HEK293 (cell line): Measurements from ENCODE around the gene TMEM207.

ENCODE experiments used
- CTCF ChIA-PET: fragments of 350-600 bp; formaldehyde crosslinking; extraction: SDS; loops from one replicate; lab custom pipeline; 2021; ENCODE audit warnings: antibody characterized with exemption; lab: Yijun Ruan, JAX
- POLR2A ChIA-PET: fragments of 300-600 bp; formaldehyde crosslinking; extraction: SDS; loops from one replicate; lab custom pipeline; 2020; ENCODE audit warnings: antibody characterized with exemption, inconsistent platforms; lab: Yijun Ruan, JAX
- H3K27ac ChIP-seq: fragments of 200-500 bp; sonication (Bioruptor generic); 2 replicates; pipeline ENCODE4 v1.5.1; 2014; ENCODE audit warnings: low read depth, low read length, control low read depth, inconsistent platforms; ENCODE audit errors: extremely low read depth
- H3K36me3 ChIP-seq, 2 experiments: fragments of 200-500 bp in 1 of 2; sonication (Bioruptor generic) in 1 of 2; 1 replicate in 1 of 2; 2 replicates in 1 of 2; pipeline ENCODE4 v1.5.1; 2014 to 2017; ENCODE audit warnings: inconsistent platforms in 2 of 2, low read length in 2 of 2; ENCODE audit not compliant: control insufficient read depth in 2 of 2, insufficient read depth in 1 of 2
- H3K4me1 ChIP-seq: fragments of 200-500 bp; sonication (Bioruptor generic); 2 replicates; pipeline ENCODE4 v1.5.1; 2014; ENCODE audit warnings: mild to moderate bottlenecking, low read length, inconsistent platforms; ENCODE audit not compliant: control insufficient read depth, insufficient read depth
- H3K4me3 ChIP-seq: 2 replicates; pipeline ENCODE4 v1.5.1; 2011; ENCODE audit warnings: low read depth, mild to moderate bottlenecking, control low read depth, low read length, moderate library complexity
- H3K9me3 ChIP-seq: fragments of 200-500 bp; sonication (Bioruptor generic); 2 replicates; pipeline ENCODE4 v1.5.1; 2014; ENCODE audit warnings: low read depth, low read length, inconsistent platforms; ENCODE audit not compliant: control insufficient read depth, insufficient read depth
- GLI4 ChIP-seq: fragments of 450-650 bp; formaldehyde crosslinking; IDR thresholded peaks from 2 replicates; pipeline ENCODE4 v1.5.1; 2016; ENCODE audit warnings: missing biosample characterization, missing genetic modification characterization
- OSR2 ChIP-seq: fragments of 450-650 bp; formaldehyde crosslinking; IDR thresholded peaks from 2 replicates; pipeline ENCODE4 v1.5.1; 2016; ENCODE audit warnings: missing biosample characterization, missing genetic modification characterization
- RBAK ChIP-seq: fragments of 450-650 bp; formaldehyde crosslinking; IDR thresholded peaks from 2 replicates; pipeline ENCODE4 v1.5.1; 2016; ENCODE audit warnings: missing biosample characterization, missing genetic modification characterization
- WT1 ChIP-seq: fragments of 450-650 bp; formaldehyde crosslinking; IDR thresholded peaks from 2 replicates; pipeline ENCODE4 v1.5.1; 2016; ENCODE audit warnings: missing biosample characterization, missing genetic modification characterization
- YY2 ChIP-seq: fragments of 450-650 bp; formaldehyde crosslinking; IDR thresholded peaks from 2 replicates; pipeline ENCODE4 v1.5.1; 2016; ENCODE audit warnings: missing biosample characterization, missing genetic modification characterization
- ZBTB21 ChIP-seq: fragments of 450-650 bp; formaldehyde crosslinking; IDR thresholded peaks from 2 replicates; pipeline ENCODE4 v1.5.1; 2017; ENCODE audit warnings: missing biosample characterization, missing genetic modification characterization
- ZNF10 ChIP-seq: fragments of 450-650 bp; formaldehyde crosslinking; IDR thresholded peaks from 2 replicates; pipeline ENCODE4 v1.5.1; 2017; ENCODE audit warnings: missing biosample characterization, missing genetic modification characterization
- ZNF121 ChIP-seq: fragments of 450-650 bp; formaldehyde crosslinking; IDR thresholded peaks from 2 replicates; pipeline ENCODE4 v1.5.1; 2016; ENCODE audit warnings: missing biosample characterization, missing genetic modification characterization
- ZNF133 ChIP-seq: fragments of 450-650 bp; formaldehyde crosslinking; IDR thresholded peaks from 2 replicates; pipeline ENCODE4 v1.5.1; 2016; ENCODE audit warnings: missing biosample characterization, missing genetic modification characterization
- ZNF146 ChIP-seq: fragments of 450-650 bp; formaldehyde crosslinking; IDR thresholded peaks from 2 replicates; pipeline ENCODE4 v1.5.1; 2016; ENCODE audit warnings: missing biosample characterization, missing genetic modification characterization
- ZNF2 ChIP-seq: fragments of 450-650 bp; formaldehyde crosslinking; IDR thresholded peaks from 2 replicates; pipeline ENCODE4 v1.5.1; 2016; ENCODE audit warnings: missing biosample characterization, missing genetic modification characterization
- ZNF274 ChIP-seq, 2 experiments: fragments of 200-500 bp in 1 of 2; fragments of 450-650 bp in 1 of 2; sonication (Bioruptor generic) in 1 of 2; formaldehyde crosslinking in 1 of 2; IDR thresholded peaks; 2 replicates each; pipeline versions ENCODE4 v1.5.1 to v1.6.1; 2014 to 2016; ENCODE audit warnings: borderline replicate concordance in 1 of 2, inconsistent platforms in 1 of 2, low read length in 1 of 2, missing biosample characterization in 1 of 2, missing genetic modification characterization in 1 of 2
- ZNF311 ChIP-seq: fragments of 450-650 bp; formaldehyde crosslinking; IDR thresholded peaks from 2 replicates; pipeline ENCODE4 v1.5.1; 2017; ENCODE audit warnings: missing biosample characterization, missing genetic modification characterization, borderline replicate concordance
- ZNF335 ChIP-seq: fragments of 450-650 bp; formaldehyde crosslinking; conservative IDR thresholded peaks from 2 replicates; pipeline ENCODE4 v1.5.1; 2016; ENCODE audit warnings: missing biosample characterization, missing genetic modification characterization
- ZNF391 ChIP-seq: fragments of 450-650 bp; formaldehyde crosslinking; IDR thresholded peaks from 2 replicates; pipeline ENCODE4 v1.5.1; 2016; ENCODE audit warnings: low read depth, missing biosample characterization, missing genetic modification characterization, borderline replicate concordance
- ZNF514 ChIP-seq: fragments of 450-650 bp; formaldehyde crosslinking; IDR thresholded peaks from 2 replicates; pipeline ENCODE4 v1.5.1; 2016; ENCODE audit warnings: missing biosample characterization, missing genetic modification characterization
- ZNF610 ChIP-seq: fragments of 450-650 bp; formaldehyde crosslinking; IDR thresholded peaks from 2 replicates; pipeline ENCODE4 v1.5.1; 2016; ENCODE audit warnings: missing biosample characterization, missing genetic modification characterization, borderline replicate concordance
- ZNF76 ChIP-seq: fragments of 450-650 bp; formaldehyde crosslinking; IDR thresholded peaks from 2 replicates; pipeline ENCODE4; 2016; ENCODE audit warnings: low read depth, missing biosample characterization, missing genetic modification characterization, borderline replicate concordance
- ZSCAN30 ChIP-seq: fragments of 450-650 bp; IDR thresholded peaks from 2 replicates; pipeline ENCODE4 v1.5.1; 2018; ENCODE audit warnings: missing biosample characterization, mild to moderate bottlenecking, missing genetic modification characterization, moderate library complexity
- TF ChIP-seq, protein P1 (sequence below): fragments of 450-650 bp; formaldehyde crosslinking; IDR thresholded peaks from 2 replicates; pipeline ENCODE4 v1.5.1; 2016; ENCODE audit warnings: missing biosample characterization, missing genetic modification characterization
- TF ChIP-seq, protein P2 (sequence below): fragments of 450-650 bp; formaldehyde crosslinking; IDR thresholded peaks from 2 replicates; pipeline ENCODE4 v1.5.1; 2016; ENCODE audit warnings: missing biosample characterization, missing genetic modification characterization
- TF ChIP-seq, protein P3 (sequence below): fragments of 450-650 bp; formaldehyde crosslinking; IDR thresholded peaks from 2 replicates; pipeline ENCODE4 v1.5.1; 2016; ENCODE audit warnings: missing biosample characterization, missing genetic modification characterization
- TF ChIP-seq, protein P4 (sequence below): fragments of 450-650 bp; formaldehyde crosslinking; IDR thresholded peaks from 2 replicates; pipeline ENCODE4 v1.5.1; 2016; ENCODE audit warnings: missing biosample characterization, missing genetic modification characterization
- TF ChIP-seq, protein P5 (sequence below): fragments of 450-650 bp; formaldehyde crosslinking; IDR thresholded peaks from 2 replicates; pipeline ENCODE4 v1.5.1; 2016; ENCODE audit warnings: missing biosample characterization, missing genetic modification characterization
- TF ChIP-seq, protein P6 (sequence below): fragments of 450-650 bp; formaldehyde crosslinking; IDR thresholded peaks from 2 replicates; pipeline ENCODE4 v1.5.1; 2016; ENCODE audit warnings: missing biosample characterization, missing genetic modification characterization
- TF ChIP-seq, protein P7 (sequence below): fragments of 450-650 bp; formaldehyde crosslinking; IDR thresholded peaks from 2 replicates; pipeline ENCODE4 v1.5.1; 2017; ENCODE audit warnings: missing biosample characterization, missing genetic modification characterization

Gene TMEM207

DNA sequence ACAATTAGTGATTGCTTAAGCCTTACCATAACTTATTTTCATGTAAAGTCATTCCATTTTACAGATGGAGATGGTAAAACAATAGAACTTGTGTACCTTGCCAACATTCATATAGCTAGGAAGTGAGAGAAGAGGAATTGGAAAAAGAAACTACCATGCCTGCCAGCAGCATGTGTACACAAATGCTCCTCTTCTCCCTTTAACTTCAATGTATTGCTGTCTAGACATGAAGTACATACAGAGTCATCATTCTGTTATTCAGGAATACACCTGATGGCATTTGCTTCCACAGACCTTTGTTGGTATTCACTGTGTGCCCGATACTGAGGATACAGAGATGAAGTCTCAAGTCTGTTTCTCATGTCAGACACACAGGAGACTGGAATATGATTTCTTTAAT, 7.1 kb upstream of the TMEM207 start:
- Histone ChIP-seq H3K36me3 (no peaks in the 10 kb centered on the region), H3K27ac (no peak overlapping the region), H3K4me1 (no peaks in the 10 kb centered on the region), H3K4me3 (no peak overlapping the region), H3K9me3 (no peaks in the 10 kb centered on the region)
- ChIA-PET POLR2A (no interaction called here), CTCF (interaction anchor here (0.6 kb wide), 1 partner anchor 246 kb away, joined by 6 read pairs; no protein-coding TSS in a partner anchor)
- TF ChIP-seq ZNF311 (tag by site-specific recombination), result no peak
- TF ChIP-seq ZBTB21 (tag by site-specific recombination), result no peak
- TF ChIP-seq ZNF76, result no peak
- TF ChIP-seq GLI4 (tag by site-specific recombination), result no peak
- TF ChIP-seq, protein P1, sequence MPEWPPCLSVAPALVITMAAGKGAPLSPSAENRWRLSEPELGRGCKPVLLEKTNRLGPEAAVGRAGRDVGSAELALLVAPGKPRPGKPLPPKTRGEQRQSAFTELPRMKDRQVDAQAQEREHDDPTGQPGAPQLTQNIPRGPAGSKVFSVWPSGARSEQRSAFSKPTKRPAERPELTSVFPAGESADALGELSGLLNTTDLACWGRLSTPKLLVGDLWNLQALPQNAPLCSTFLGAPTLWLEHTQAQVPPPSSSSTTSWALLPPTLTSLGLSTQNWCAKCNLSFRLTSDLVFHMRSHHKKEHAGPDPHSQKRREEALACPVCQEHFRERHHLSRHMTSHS, result no peak
- TF ChIP-seq ZNF274 (IDR thresholded peaks at IDR 0.05; ENCODE audit: low read length), result no peak
- TF ChIP-seq ZNF274 (tag by site-specific recombination; IDR thresholded peaks at IDR 0.05; ENCODE audit: borderline replicate concordance), result no peak
- TF ChIP-seq ZNF610 (tag by site-specific recombination), result no peak
- TF ChIP-seq, protein P2, sequence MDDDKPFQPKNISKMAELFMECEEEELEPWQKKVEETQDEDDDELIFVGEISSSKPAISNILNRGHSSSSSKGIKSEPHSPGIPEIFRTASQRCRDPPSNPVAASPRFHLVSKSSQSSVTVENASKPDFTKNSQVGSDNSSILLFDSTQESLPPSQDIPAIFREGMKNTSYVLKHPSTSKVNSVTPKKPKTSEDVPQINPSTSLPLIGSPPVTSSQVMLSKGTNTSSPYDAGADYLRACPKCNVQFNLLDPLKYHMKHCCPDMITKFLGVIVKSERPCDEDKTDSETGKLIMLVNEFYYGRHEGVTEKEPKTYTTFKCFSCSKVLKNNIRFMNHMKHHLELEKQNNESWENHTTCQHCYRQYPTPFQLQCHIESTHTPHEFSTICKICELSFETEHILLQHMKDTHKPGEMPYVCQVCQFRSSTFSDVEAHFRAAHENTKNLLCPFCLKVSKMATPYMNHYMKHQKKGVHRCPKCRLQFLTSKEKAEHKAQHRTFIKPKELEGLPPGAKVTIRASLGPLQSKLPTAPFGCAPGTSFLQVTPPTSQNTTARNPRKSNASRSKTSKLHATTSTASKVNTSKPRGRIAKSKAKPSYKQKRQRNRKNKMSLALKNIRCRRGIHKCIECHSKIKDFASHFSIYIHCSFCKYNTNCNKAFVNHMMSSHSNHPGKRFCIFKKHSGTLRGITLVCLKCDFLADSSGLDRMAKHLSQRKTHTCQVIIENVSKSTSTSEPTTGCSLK (tag by site-specific recombination), result no peak
- no peak for TF ChIP-seq ZNF335
- TF ChIP-seq, protein P3, sequence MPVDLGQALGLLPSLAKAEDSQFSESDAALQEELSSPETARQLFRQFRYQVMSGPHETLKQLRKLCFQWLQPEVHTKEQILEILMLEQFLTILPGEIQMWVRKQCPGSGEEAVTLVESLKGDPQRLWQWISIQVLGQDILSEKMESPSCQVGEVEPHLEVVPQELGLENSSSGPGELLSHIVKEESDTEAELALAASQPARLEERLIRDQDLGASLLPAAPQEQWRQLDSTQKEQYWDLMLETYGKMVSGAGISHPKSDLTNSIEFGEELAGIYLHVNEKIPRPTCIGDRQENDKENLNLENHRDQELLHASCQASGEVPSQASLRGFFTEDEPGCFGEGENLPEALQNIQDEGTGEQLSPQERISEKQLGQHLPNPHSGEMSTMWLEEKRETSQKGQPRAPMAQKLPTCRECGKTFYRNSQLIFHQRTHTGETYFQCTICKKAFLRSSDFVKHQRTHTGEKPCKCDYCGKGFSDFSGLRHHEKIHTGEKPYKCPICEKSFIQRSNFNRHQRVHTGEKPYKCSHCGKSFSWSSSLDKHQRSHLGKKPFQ (tag by site-specific recombination), result no peak
- TF ChIP-seq RBAK, result no peak
- TF ChIP-seq ZNF2 (tag by site-specific recombination), result no peak
- TF ChIP-seq ZNF121, result no peak
- TF ChIP-seq ZNF514, result no peak
- no peak for TF ChIP-seq ZSCAN30
- TF ChIP-seq YY2 (tag by site-specific recombination), result no peak
- TF ChIP-seq ZNF133, result no peak

DNA sequence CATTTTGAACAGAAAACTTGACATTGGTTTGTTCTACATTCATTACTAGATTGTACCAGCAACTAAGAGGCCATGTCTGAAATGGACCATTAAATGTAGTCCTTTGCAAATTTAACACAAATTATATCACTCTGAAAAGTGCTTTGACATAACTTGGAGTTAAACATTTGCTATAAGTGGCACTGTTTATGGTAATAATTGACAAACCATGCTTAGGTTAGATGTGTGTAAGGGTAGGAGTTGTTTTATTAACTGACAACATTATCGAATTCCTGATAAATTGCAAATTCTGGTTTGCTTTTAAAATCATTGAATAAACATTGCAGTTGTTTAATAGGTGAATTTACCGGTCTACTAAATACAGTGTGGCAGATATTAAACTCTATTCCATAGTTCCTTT, 6.1 kb upstream of the TMEM207 start:
- Histone ChIP-seq H3K4me1 (no peaks in the 10 kb centered on the region), H3K4me3 (no peak overlapping the region), H3K27ac (no peak overlapping the region), H3K36me3 (no peaks in the 10 kb centered on the region), H3K9me3 (no peaks in the 10 kb centered on the region)
- ChIA-PET POLR2A (no interaction called here), CTCF (no interaction called here)
- no peak for TF ChIP-seq ZNF121
- TF ChIP-seq ZNF391 (tag by site-specific recombination), result no peak
- TF ChIP-seq, protein P4, sequence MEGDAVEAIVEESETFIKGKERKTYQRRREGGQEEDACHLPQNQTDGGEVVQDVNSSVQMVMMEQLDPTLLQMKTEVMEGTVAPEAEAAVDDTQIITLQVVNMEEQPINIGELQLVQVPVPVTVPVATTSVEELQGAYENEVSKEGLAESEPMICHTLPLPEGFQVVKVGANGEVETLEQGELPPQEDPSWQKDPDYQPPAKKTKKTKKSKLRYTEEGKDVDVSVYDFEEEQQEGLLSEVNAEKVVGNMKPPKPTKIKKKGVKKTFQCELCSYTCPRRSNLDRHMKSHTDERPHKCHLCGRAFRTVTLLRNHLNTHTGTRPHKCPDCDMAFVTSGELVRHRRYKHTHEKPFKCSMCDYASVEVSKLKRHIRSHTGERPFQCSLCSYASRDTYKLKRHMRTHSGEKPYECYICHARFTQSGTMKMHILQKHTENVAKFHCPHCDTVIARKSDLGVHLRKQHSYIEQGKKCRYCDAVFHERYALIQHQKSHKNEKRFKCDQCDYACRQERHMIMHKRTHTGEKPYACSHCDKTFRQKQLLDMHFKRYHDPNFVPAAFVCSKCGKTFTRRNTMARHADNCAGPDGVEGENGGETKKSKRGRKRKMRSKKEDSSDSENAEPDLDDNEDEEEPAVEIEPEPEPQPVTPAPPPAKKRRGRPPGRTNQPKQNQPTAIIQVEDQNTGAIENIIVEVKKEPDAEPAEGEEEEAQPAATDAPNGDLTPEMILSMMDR (tag by site-specific recombination), result no peak
- TF ChIP-seq ZNF146, result no peak
- TF ChIP-seq, protein P5, sequence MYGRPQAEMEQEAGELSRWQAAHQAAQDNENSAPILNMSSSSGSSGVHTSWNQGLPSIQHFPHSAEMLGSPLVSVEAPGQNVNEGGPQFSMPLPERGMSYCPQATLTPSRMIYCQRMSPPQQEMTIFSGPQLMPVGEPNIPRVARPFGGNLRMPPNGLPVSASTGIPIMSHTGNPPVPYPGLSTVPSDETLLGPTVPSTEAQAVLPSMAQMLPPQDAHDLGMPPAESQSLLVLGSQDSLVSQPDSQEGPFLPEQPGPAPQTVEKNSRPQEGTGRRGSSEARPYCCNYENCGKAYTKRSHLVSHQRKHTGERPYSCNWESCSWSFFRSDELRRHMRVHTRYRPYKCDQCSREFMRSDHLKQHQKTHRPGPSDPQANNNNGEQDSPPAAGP, result no peak
- TF ChIP-seq, protein P6, sequence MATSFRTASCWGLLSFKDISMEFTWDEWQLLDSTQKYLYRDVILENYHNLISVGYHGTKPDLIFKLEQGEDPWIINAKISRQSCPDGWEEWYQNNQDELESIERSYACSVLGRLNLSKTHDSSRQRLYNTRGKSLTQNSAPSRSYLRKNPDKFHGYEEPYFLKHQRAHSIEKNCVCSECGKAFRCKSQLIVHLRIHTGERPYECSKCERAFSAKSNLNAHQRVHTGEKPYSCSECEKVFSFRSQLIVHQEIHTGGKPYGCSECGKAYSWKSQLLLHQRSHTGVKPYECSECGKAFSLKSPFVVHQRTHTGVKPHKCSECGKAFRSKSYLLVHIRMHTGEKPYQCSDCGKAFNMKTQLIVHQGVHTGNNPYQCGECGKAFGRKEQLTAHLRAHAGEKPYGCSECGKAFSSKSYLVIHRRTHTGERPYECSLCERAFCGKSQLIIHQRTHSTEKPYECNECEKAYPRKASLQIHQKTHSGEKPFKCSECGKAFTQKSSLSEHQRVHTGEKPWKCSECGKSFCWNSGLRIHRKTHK (tag by site-specific recombination), result no peak
- TF ChIP-seq, protein P7, sequence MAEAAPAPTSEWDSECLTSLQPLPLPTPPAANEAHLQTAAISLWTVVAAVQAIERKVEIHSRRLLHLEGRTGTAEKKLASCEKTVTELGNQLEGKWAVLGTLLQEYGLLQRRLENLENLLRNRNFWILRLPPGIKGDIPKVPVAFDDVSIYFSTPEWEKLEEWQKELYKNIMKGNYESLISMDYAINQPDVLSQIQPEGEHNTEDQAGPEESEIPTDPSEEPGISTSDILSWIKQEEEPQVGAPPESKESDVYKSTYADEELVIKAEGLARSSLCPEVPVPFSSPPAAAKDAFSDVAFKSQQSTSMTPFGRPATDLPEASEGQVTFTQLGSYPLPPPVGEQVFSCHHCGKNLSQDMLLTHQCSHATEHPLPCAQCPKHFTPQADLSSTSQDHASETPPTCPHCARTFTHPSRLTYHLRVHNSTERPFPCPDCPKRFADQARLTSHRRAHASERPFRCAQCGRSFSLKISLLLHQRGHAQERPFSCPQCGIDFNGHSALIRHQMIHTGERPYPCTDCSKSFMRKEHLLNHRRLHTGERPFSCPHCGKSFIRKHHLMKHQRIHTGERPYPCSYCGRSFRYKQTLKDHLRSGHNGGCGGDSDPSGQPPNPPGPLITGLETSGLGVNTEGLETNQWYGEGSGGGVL (tag by site-specific recombination), result no peak
- TF ChIP-seq WT1, result no peak
- TF ChIP-seq OSR2 (tag by site-specific recombination), result no peak
- no peak for TF ChIP-seq ZNF10
